PC-3 (cell line): Measurements from ENCODE around the gene YTHDC1. TPM values are rescaled to one million over a fixed set of nuclear protein-coding genes. Genes with fewer than 3 reads are reported as not detected.

Experiments used
- ATAC-seq: fragments of 200-7000 bp; cut with Tn5 transposase; 2 replicates; pipeline ENCODE4 v1.9.1; 2020; ENCODE audit warnings: mild to moderate bottlenecking, moderate library complexity
- BruUV-seq: library from RNA; stranded (reverse); fragments of 400-500 nt; replicated peaks from 2 replicates; lab custom pipeline; 2021; lab: Mats Ljungman, UMichigan
- CTCF ChIA-PET: fragments of 300-600 bp; sonication (Branson Sonifier 250); formaldehyde crosslinking; loops from one replicate; lab custom pipeline; 2022; ENCODE audit warnings: antibody characterized with exemption; lab: Charles Lee
- POLR2A ChIA-PET: fragments of 300-600 bp; sonication (Branson Sonifier 250); formaldehyde crosslinking; loops from one replicate; lab custom pipeline; 2022; ENCODE audit warnings: antibody characterized with exemption; ENCODE audit not compliant: unreplicated experiment; lab: Charles Lee
- DNase-seq: peaks from one replicate; pipeline ENCODE4 v3.0.0-alpha.2; 2015
- H2AFZ ChIP-seq: fragments of 300-600 bp; sonication (generic); 2 replicates; pipeline ENCODE4 v1.6.0; 2016; ENCODE audit warnings: antibody characterized with exemption, low read length
- H3F3A ChIP-seq: fragments of 300-600 bp; sonication (generic); one replicate; pipeline ENCODE4 v1.6.0; 2017; ENCODE audit warnings: antibody characterized with exemption, low read length, control low read depth, mild to moderate bottlenecking; ENCODE audit not compliant: unreplicated experiment
- H3K27ac ChIP-seq: fragments of 300-600 bp; sonication (generic); 2 replicates; pipeline ENCODE4 v1.5.1; 2016; ENCODE audit warnings: mild to moderate bottlenecking, low read length
- H3K27me3 ChIP-seq: fragments of 300-600 bp; sonication (generic); 2 replicates; pipeline ENCODE4 v1.6.1; 2016; ENCODE audit warnings: low read length, mixed read lengths
- H3K36me3 ChIP-seq: fragments of 300-600 bp; sonication (generic); 2 replicates; pipeline ENCODE4 v1.6.1; 2016; ENCODE audit warnings: low read depth, mixed run types, low read length, mixed read lengths
- H3K4me1 ChIP-seq: fragments of 300-600 bp; sonication (generic); 2 replicates; pipeline ENCODE4 v1.5.1; 2016; ENCODE audit warnings: low read length; ENCODE audit not compliant: insufficient read depth
- H3K4me2 ChIP-seq: fragments of 300-600 bp; sonication (generic); 2 replicates; pipeline ENCODE4 v1.6.0; 2016; ENCODE audit warnings: low read length
- H3K4me3 ChIP-seq: fragments of 300-600 bp; sonication (generic); 2 replicates; pipeline ENCODE4 v1.5.1; 2016; ENCODE audit warnings: mild to moderate bottlenecking, low read length, mixed read lengths
- H3K79me2 ChIP-seq: fragments of 300-600 bp; sonication (generic); 2 replicates; pipeline ENCODE4 v1.6.1; 2017; ENCODE audit warnings: low read length, mixed read lengths
- H3K9ac ChIP-seq: fragments of 300-600 bp; sonication (generic); 2 replicates; pipeline ENCODE4 v1.6.0; 2016; ENCODE audit warnings: mild to moderate bottlenecking, low read length
- H3K9me2 ChIP-seq: fragments of 300-600 bp; sonication (generic); replicated peaks from 2 replicates; pipeline ENCODE4 v1.6.1; 2016; ENCODE audit warnings: mixed run types, low read length, mixed read lengths
- H3K9me3 ChIP-seq: fragments of 300-600 bp; sonication (generic); 2 replicates; pipeline ENCODE4 v1.6.1; 2016; ENCODE audit warnings: low read length, mixed read lengths
- H4K20me1 ChIP-seq: fragments of 300-600 bp; sonication (generic); 2 replicates; pipeline ENCODE4 v1.6.1; 2016; ENCODE audit warnings: low read length, mixed read lengths
- EZH2 ChIP-seq: fragments of 300-600 bp; sonication (generic); IDR thresholded peaks from one replicate; pipeline ENCODE4 v1.6.1; 2017; ENCODE audit warnings: antibody characterized with exemption, mild to moderate bottlenecking, low read length; ENCODE audit not compliant: unreplicated experiment
- EZH2phosphoT487 ChIP-seq: fragments of 300-600 bp; sonication (generic); IDR thresholded peaks from 2 replicates; pipeline ENCODE4 v1.6.1; 2018; ENCODE audit warnings: mild to moderate bottlenecking, antibody characterized with exemption, low read length, borderline replicate concordance
- intact Hi-C: fragments of 100-400 bp; cut with micrococcal nuclease; formaldehyde crosslinking; loops from 2 replicates; pipeline ENCODE4 v1.9.0; 2023
- total RNA-seq: library from RNA; depleted of rRNA; stranded (reverse); fragments of >200 nt; gene quantifications from 2 replicates; pipeline ENCODE4 v1.2.3, GENCODE V29; 2014
- TF ChIP-seq, protein P1 (sequence below): fragments of 300-600 bp; sonication (generic); conservative IDR thresholded peaks from 2 replicates; pipeline ENCODE4 v1.5.1; 2017; ENCODE audit warnings: antibody characterized with exemption, low read depth, mild to moderate bottlenecking, low read length

Gene YTHDC1
- total RNA-seq, 1 experiment from 2014 or later, result 55.5 TPM

DNA sequence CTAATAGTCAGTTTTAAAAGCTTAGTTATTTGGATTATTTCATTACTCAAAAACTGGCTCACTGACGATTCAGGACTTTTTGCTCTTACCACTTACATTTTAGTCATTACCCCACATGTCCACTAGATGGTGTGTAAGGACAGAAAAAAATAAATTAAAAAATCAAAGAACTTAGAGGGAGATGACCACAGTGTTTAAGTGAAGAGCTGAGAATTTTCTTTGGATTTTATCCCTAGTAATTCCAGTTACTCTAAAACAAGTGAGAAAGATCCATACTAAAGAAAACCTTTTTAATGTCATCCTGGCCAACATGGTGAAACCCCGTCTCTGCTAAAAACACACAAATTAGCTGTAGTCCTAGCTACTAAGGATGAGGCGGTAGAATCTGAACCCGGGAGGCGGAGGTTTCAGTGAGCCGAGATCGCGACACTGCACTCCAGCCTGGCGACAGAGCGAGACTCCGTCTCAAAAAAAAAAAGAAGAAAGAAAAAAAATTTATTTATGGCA is 78.0 kb downstream of the YTHDC1 start:
- Histone ChIP-seq H3K27me3 (no peaks in the 10 kb centered on the region), H3K4me3 (peak overlapping the region; percentile 59), H3K4me1 (peaks cover 18% of the 10 kb centered on the region), H3K9me2 (no peaks in the 10 kb centered on the region), H3F3A (no peaks in the 10 kb centered on the region), H3K27ac (no peak overlapping the region), H3K79me2 (no peaks in the 10 kb centered on the region), H4K20me1 (no peaks in the 10 kb centered on the region), H3K9ac (no peak overlapping the region), H2AFZ (peak overlapping the region; percentile 66), H3K36me3 (no peaks in the 10 kb centered on the region), H3K9me3 (no peaks in the 10 kb centered on the region), H3K4me2 (peak overlapping the region; percentile 77)
- ATAC-seq (peak; percentile 72), DNase-seq (peak; percentile 81)
- ChIA-PET CTCF (interaction anchor here (0.6 to 1.2 kb wide), 4 partner anchors 104 to 853 kb away, joined by 3 to 36 read pairs (median 4); no protein-coding TSS in a partner anchor), POLR2A (interaction anchor here (0.6 to 0.8 kb wide), 4 partner anchors 13 to 1160 kb away, joined by 3 to 8 read pairs (median 4); no protein-coding TSS in a partner anchor)
- TF ChIP-seq EZH2phosphoT487 (no peak), EZH2 (no peak)
- TF ChIP-seq, protein P1, sequence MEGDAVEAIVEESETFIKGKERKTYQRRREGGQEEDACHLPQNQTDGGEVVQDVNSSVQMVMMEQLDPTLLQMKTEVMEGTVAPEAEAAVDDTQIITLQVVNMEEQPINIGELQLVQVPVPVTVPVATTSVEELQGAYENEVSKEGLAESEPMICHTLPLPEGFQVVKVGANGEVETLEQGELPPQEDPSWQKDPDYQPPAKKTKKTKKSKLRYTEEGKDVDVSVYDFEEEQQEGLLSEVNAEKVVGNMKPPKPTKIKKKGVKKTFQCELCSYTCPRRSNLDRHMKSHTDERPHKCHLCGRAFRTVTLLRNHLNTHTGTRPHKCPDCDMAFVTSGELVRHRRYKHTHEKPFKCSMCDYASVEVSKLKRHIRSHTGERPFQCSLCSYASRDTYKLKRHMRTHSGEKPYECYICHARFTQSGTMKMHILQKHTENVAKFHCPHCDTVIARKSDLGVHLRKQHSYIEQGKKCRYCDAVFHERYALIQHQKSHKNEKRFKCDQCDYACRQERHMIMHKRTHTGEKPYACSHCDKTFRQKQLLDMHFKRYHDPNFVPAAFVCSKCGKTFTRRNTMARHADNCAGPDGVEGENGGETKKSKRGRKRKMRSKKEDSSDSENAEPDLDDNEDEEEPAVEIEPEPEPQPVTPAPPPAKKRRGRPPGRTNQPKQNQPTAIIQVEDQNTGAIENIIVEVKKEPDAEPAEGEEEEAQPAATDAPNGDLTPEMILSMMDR, result peak; percentile 89
- no TSS peak for BruUV-seq
- intact Hi-C loops, result loop anchor here (1.0 to 10.0 kb wide), 5 partner anchors 40 to 1345 kb away; no protein-coding TSS in a partner anchor

DNA sequence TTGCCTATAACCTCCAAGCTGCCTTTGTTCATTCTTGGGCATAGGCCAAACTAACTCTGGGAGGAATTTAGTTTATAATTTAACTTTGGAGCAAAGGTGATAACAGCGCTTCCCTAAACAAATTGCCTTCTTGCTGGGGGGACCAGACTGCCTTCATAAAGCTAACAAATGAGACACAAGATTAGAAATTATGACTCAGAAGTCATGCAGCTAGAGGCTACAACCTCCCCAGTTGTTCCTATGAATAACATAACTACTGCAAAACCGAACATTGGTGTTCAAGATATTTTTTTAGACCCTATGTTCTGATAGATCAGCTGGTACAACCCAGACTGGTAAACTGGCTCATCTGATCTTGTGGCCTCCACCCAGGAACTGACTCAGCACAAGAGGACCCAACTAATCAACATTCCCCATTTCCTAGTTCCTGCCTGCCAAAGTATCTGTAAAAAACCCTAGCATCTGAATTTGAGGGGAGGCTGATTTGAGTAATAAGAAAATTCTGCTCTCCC is 82.4 kb downstream of the YTHDC1 start:
- Histone ChIP-seq H3K9me2 (no peaks in the 10 kb centered on the region), H3K4me3 (no peak overlapping the region), H3K79me2 (no peaks in the 10 kb centered on the region), H3K36me3 (no peaks in the 10 kb centered on the region), H3K4me2 (peak overlapping the region; percentile 2; the same call in 1 of the 2 replicates), H3K9me3 (no peaks in the 10 kb centered on the region), H4K20me1 (no peaks in the 10 kb centered on the region), H3K27me3 (no peaks in the 10 kb centered on the region), H3K27ac (no peak overlapping the region), H2AFZ (peak overlapping the region; percentile 5; the same call in 1 of the 2 replicates), H3F3A (no peaks in the 10 kb centered on the region), H3K4me1 (peaks cover 15% of the 10 kb centered on the region), H3K9ac (no peak overlapping the region)
- CTCF ChIA-PET, result no interaction called here
- intact Hi-C loops, result no loop called here
- POLR2A ChIA-PET, result no interaction called here
- BruUV-seq, result no TSS peak
- peak; percentile 65 for DNase-seq
- peak; percentile 41 for ATAC-seq
- TF ChIP-seq EZH2phosphoT487, result no peak
- TF ChIP-seq, protein P1, result no peak
- TF ChIP-seq EZH2, result no peak
